NT2/D1 (cell line): ENCODE data around the gene MORF4L1.

Experiments used
- YY1 ChIP-seq: IDR thresholded peaks from 2 replicates; pipeline ENCODE4 v1.6.1; 2011; ENCODE audit not compliant: insufficient read length, insufficient read depth
- ZNF274 ChIP-seq: IDR thresholded peaks from 2 replicates; pipeline ENCODE4 v1.6.1; 2011; ENCODE audit warnings: mild to moderate bottlenecking, low read depth, low read length

GRCh38 chr15:78828920-78829319 lies 43.8 kb upstream of the MORF4L1 start:
- TF ChIP-seq ZNF274, result no peak
- no peak for TF ChIP-seq YY1
